Measurements from ENCODE around the gene NECAP2. TPM values are rescaled to one million over a fixed set of nuclear protein-coding genes. Genes with fewer than 3 reads are reported as not detected.

Gene NECAP2
- total and polyA plus RNA-seq, 2 donors (not counting 3 experiments of a cell fraction or from before 2014, with no cell fraction given), result 101 to 148 TPM

DNA sequence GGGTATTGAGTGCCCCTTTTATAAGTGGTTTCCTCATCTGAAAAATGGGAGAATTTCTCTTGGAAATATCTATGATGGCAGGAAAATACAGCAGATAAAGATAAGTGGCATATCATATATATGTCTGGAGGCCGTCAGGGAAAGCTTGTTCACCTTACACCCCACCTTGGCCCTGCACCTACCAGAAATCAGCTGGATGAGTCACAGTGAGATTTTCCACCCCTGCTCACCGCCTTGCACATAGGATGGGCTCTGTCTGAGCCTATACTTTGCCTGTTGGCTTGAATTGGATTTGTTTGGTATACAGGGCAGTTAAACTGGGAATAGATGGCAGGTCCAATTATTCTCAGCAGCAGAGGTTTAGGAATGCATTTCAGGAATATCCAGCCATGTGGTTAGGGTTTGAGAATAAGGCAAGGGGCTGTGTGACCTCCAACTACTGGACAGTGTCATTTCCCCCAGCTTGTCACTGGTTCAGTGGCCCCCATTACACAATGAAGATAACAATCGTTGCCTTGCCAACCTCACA lies 3.5 kb upstream of the NECAP2 start, which contains the start of gene SPATA21:
SPATA21 (minus strand) TSS at position 479 of the 529 bp plus-strand sequence. CDS start 6,053 bp downstream, outside the sequence.
- Histone ChIP-seq H3K79me2 (ENCODE audit: control insufficient read depth, insufficient read depth, low read length) (peaks cover 13% of the 10 kb centered on the region), H3K27ac (ENCODE audit: insufficient read depth, low read depth, low read length) (no peak within 1 kb of the TSS), H3K27me3 (ENCODE audit: control insufficient read depth in 2 of 2, insufficient read depth in 2 of 2, low read length in 2 of 2) (no peaks in the 10 kb centered on the region), H4K20me1 (replicated peaks; ENCODE audit: control insufficient read depth, extremely low read depth, insufficient read depth, low read length) (no peaks in the 10 kb centered on the region), H3K4me1 (ENCODE audit: control insufficient read depth, extremely low read depth, insufficient read depth, low read length) (peaks cover 5% of the 10 kb centered on the region), H3K9ac (replicated peaks; ENCODE audit: extremely low read depth, insufficient read depth, low read length) (no peak within 1 kb of the TSS), H3K4me2 (ENCODE audit: insufficient read depth, low read length) (no peak within 1 kb of the TSS), H3K36me3 (ENCODE audit: control insufficient read depth in 2 of 2, extremely low read depth in 1 of 2, insufficient read depth in 2 of 2, low read length in 2 of 2) (no peaks in the 10 kb centered on the region), H2AFZ (ENCODE audit: low read depth, low read length) (no peak within 1 kb of the TSS), H3K4me3 (replicated peaks in 1 of 3; ENCODE audit: insufficient read depth in 1 of 3, low read depth in 1 of 3, low read length in 3 of 3) (no peak within 1 kb of the TSS), H3K9me1 (replicated peaks; ENCODE audit: control insufficient read depth, extremely low read depth, insufficient read depth, low read length) (no peaks in the 10 kb centered on the region), H3K9me3 (replicated peaks; ENCODE audit: control insufficient read depth, insufficient read depth, low read length) (no peaks in the 10 kb centered on the region)
- ChIA-PET POLR2A (no interaction called here), CTCF (no interaction called here)
- FAIRE-seq (no peak), DNase-seq (ENCODE audit: low read depth, low spot score) (no peak)
- dilution Hi-C loops (cut with MboI; ENCODE audit: extremely low pct_ligation_motif_present, low sequenced_read_pairs), result no loop called here
- BruUV-seq (replicated peaks), result no TSS peak
- TF ChIP-seq POLR2AphosphoS5 (IDR thresholded peaks at IDR 0.05; ENCODE audit: insufficient read depth, low read depth, low read length) (no peak), MYC (IDR thresholded peaks at IDR 0.05; ENCODE audit: low read depth, low read length) (no peak), JUN (IDR thresholded peaks at IDR 0.05; ENCODE audit: borderline replicate concordance, insufficient read depth, insufficient read length, low read depth) (no peak), FOS (IDR thresholded peaks at IDR 0.05; ENCODE audit: borderline replicate concordance, insufficient read depth, low read length) (no peak)
- TF ChIP-seq, protein P1, sequence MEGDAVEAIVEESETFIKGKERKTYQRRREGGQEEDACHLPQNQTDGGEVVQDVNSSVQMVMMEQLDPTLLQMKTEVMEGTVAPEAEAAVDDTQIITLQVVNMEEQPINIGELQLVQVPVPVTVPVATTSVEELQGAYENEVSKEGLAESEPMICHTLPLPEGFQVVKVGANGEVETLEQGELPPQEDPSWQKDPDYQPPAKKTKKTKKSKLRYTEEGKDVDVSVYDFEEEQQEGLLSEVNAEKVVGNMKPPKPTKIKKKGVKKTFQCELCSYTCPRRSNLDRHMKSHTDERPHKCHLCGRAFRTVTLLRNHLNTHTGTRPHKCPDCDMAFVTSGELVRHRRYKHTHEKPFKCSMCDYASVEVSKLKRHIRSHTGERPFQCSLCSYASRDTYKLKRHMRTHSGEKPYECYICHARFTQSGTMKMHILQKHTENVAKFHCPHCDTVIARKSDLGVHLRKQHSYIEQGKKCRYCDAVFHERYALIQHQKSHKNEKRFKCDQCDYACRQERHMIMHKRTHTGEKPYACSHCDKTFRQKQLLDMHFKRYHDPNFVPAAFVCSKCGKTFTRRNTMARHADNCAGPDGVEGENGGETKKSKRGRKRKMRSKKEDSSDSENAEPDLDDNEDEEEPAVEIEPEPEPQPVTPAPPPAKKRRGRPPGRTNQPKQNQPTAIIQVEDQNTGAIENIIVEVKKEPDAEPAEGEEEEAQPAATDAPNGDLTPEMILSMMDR (IDR thresholded peaks at IDR 0.05; ENCODE audit: extremely low read depth in 1 of 2, insufficient read depth in 1 of 2, low read depth in 1 of 2, low read length in 2 of 2), result no peak
- intact Hi-C loops (cut with micrococcal nuclease), result no loop called here

DNA sequence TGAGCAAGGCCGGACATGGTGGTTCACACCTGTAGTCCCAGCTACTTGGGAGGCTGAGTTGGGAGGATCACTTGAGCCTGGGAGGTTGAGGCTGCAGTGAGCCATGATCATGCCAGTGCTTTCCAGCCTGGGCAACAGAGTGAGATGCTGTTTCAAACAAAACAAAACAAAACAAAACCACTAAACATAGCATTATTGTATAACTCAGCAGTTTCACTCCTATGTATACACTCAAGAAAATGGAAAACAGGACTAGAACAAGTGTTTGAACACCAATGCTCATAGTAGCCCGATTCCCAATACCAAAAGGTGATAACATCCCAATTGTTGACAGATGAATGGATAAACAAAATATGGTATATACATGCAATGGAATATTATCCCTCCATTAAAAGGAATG lies 2.0 kb upstream of the NECAP2 start:
- no peak overlapping the region for H3K27ac ChIP-seq (ENCODE audit: insufficient read depth, low read depth, low read length)
- H3K27me3 ChIP-seq (ENCODE audit: control insufficient read depth in 2 of 2, insufficient read depth in 2 of 2, low read length in 2 of 2), result no peaks in the 10 kb centered on the region
- peaks cover 2 to 5% of the 10 kb centered on the region in 2 experiments for H3K36me3 ChIP-seq (ENCODE audit: control insufficient read depth in 2 of 2, extremely low read depth in 1 of 2, insufficient read depth in 2 of 2, low read length in 2 of 2)
- intact Hi-C loops (cut with micrococcal nuclease) (no loop called here), dilution Hi-C loops (cut with MboI; ENCODE audit: extremely low pct_ligation_motif_present, low sequenced_read_pairs) (no loop called here)
- FAIRE-seq, result no peak
- BruUV-seq (replicated peaks), result no TSS peak
- TF ChIP-seq JUN (IDR thresholded peaks at IDR 0.05; ENCODE audit: borderline replicate concordance, insufficient read depth, insufficient read length, low read depth), result no peak
- TF ChIP-seq POLR2AphosphoS5 (IDR thresholded peaks at IDR 0.05; ENCODE audit: insufficient read depth, low read depth, low read length), result no peak
- no peak for TF ChIP-seq MAX (IDR thresholded peaks at IDR 0.05; ENCODE audit: insufficient read depth, insufficient read length)
- no peak for TF ChIP-seq GATA2 (IDR thresholded peaks at IDR 0.05; ENCODE audit: insufficient read depth, insufficient read length, low read depth, low read length)
- TF ChIP-seq POLR2A (IDR thresholded peaks at IDR 0.05; ENCODE audit: low read depth, low read length), result no peak
- no peak for TF ChIP-seq EZH2 (IDR thresholded peaks at IDR 0.05; ENCODE audit: borderline replicate concordance, low read depth, low read length, severe bottlenecking)
- TF ChIP-seq, protein P1 (IDR thresholded peaks at IDR 0.05; ENCODE audit: extremely low read depth in 1 of 2, insufficient read depth in 1 of 2, low read depth in 1 of 2, low read length in 2 of 2), result no peak
- TF ChIP-seq FOS (IDR thresholded peaks at IDR 0.05; ENCODE audit: borderline replicate concordance, insufficient read depth, low read length), result no peak
- no peak for TF ChIP-seq MYC (IDR thresholded peaks at IDR 0.05; ENCODE audit: low read depth, low read length)
- no peaks in the 10 kb centered on the region for H4K20me1 ChIP-seq (replicated peaks; ENCODE audit: control insufficient read depth, extremely low read depth, insufficient read depth, low read length)
- H3K9ac ChIP-seq (replicated peaks; ENCODE audit: extremely low read depth, insufficient read depth, low read length), result no peak overlapping the region
- H3K4me3 ChIP-seq (replicated peaks in 1 of 3; ENCODE audit: insufficient read depth in 1 of 3, low read depth in 1 of 3, low read length in 3 of 3), result no peak overlapping the region
- H3K79me2 ChIP-seq (ENCODE audit: control insufficient read depth, insufficient read depth, low read length), result peaks cover 28% of the 10 kb centered on the region
- no peak overlapping the region for H3K4me2 ChIP-seq (ENCODE audit: insufficient read depth, low read length)
- ChIA-PET CTCF (interaction anchor here (2.9 kb wide), 1 partner anchor 75 kb away, joined by 24 read pairs; no protein-coding TSS in a partner anchor), POLR2A (no interaction called here)
- H3K9me3 ChIP-seq (replicated peaks; ENCODE audit: control insufficient read depth, insufficient read depth, low read length), result no peaks in the 10 kb centered on the region
- no peak overlapping the region for H2AFZ ChIP-seq (ENCODE audit: low read depth, low read length)
- peaks cover 12% of the 10 kb centered on the region for H3K4me1 ChIP-seq (ENCODE audit: control insufficient read depth, extremely low read depth, insufficient read depth, low read length)
- DNase-seq (ENCODE audit: low read depth, low spot score), result no peak
- H3K9me1 ChIP-seq (replicated peaks; ENCODE audit: control insufficient read depth, extremely low read depth, insufficient read depth, low read length), result no peaks in the 10 kb centered on the region
